Measurements from ENCODE around the gene AKAP12. TPM values are rescaled to one million over a fixed set of nuclear protein-coding genes. Genes with fewer than 3 reads are reported as not detected.

AKAP12 gene
- total RNA-seq, 1 experiment from 2014 or later = 0.46 TPM

Small RNA genes lying within 50 kb of the gene (small RNA-seq; reads per million reads assigned to genes)
- not detected for gene RF00019
- gene RNU6-1247P = not detected
- gene RNU6-300P = not detected
- 0.22 reads per million for gene RNY4P20

Other genes starting within 250 kb of the AKAP12 start
- gene ZBTB2, start 151.6 kb downstream of the AKAP12 start, total RNA-seq (2014; rRNA removed; shearing (Covaris generic)) = 20.3 TPM in 2 replicates
- gene RMND1, start 212.2 kb downstream of the AKAP12 start, total RNA-seq (2014; rRNA removed; shearing (Covaris generic)) = 9.6 and 11.2 TPM in 2 replicates

Measured in HT-29 (cell line).